Loucy (cell line): Measurements from ENCODE around the gene CDK5.
A peak's percentile ranks its signal among the peaks of the same experiment; 100 is the strongest.

Experiments used
- H2AFZ ChIP-seq: fragments of 200-600 bp; sonication (generic); 2 replicates; pipeline ENCODE4 v1.6.0; 2016; ENCODE audit warnings: antibody characterized with exemption, mild to moderate bottlenecking, low read length, moderate library complexity
- H3F3A ChIP-seq: fragments of 200-600 bp; 2 replicates; pipeline ENCODE4 v1.6.0; 2016; ENCODE audit warnings: antibody characterized with exemption, low read depth, mild to moderate bottlenecking
- H3K27me3 ChIP-seq: fragments of 200-600 bp; sonication (generic); 2 replicates; pipeline ENCODE4 v1.6.1; 2014; ENCODE audit warnings: low read length, mild to moderate bottlenecking; ENCODE audit not compliant: insufficient read depth, poor library complexity, severe bottlenecking
- H3K36me3 ChIP-seq: fragments of 200-600 bp; sonication (generic); 2 replicates; pipeline ENCODE4 v1.6.1; 2016; ENCODE audit warnings: low read length; ENCODE audit not compliant: insufficient read depth
- H3K4me1 ChIP-seq: fragments of 200-600 bp; sonication (generic); 2 replicates; pipeline ENCODE4 v1.5.1; 2014; ENCODE audit warnings: low read length, mild to moderate bottlenecking; ENCODE audit not compliant: insufficient read depth, poor library complexity, severe bottlenecking
- H3K4me2 ChIP-seq: fragments of 200-600 bp; sonication (generic); 2 replicates; pipeline ENCODE4 v1.6.0; 2014; ENCODE audit warnings: antibody characterized with exemption, low read length, low read depth, mild to moderate bottlenecking; ENCODE audit not compliant: poor library complexity, severe bottlenecking
- H3K4me3 ChIP-seq: fragments of 200-600 bp; sonication (generic); 2 replicates; pipeline ENCODE4 v1.5.1; 2014; ENCODE audit warnings: low read length, mild to moderate bottlenecking, mixed read lengths; ENCODE audit not compliant: poor library complexity, severe bottlenecking
- H3K79me2 ChIP-seq: fragments of 200-600 bp; sonication (generic); 2 replicates; pipeline ENCODE4 v1.6.1; 2014; ENCODE audit warnings: low read length; ENCODE audit not compliant: insufficient read depth
- H3K9ac ChIP-seq: fragments of 200-600 bp; sonication (generic); 2 replicates; pipeline ENCODE4 v1.6.0; 2014; ENCODE audit warnings: mild to moderate bottlenecking, low read depth, low read length, moderate library complexity; ENCODE audit not compliant: poor library complexity, severe bottlenecking
- H3K9me2 ChIP-seq: fragments of 200-600 bp; sonication (generic); replicated peaks from 2 replicates; pipeline ENCODE4 v1.6.1; 2016; ENCODE audit warnings: low read depth, low read length, mixed read lengths
- H3K9me3 ChIP-seq: fragments of 200-600 bp; sonication (generic); 2 replicates; pipeline ENCODE4 v1.6.1; 2014; ENCODE audit warnings: mild to moderate bottlenecking, antibody characterized with exemption, low read length, low read depth; ENCODE audit not compliant: insufficient read depth
- H4K20me1 ChIP-seq: fragments of 200-600 bp; sonication (generic); 2 replicates; pipeline ENCODE4 v1.6.0; 2014; ENCODE audit warnings: antibody characterized with exemption, low read length, mild to moderate bottlenecking; ENCODE audit not compliant: insufficient read depth, poor library complexity, severe bottlenecking
- EZH2phosphoT487 ChIP-seq: fragments of 200-600 bp; IDR thresholded peaks from 2 replicates; pipeline ENCODE4 v1.6.1; 2018; ENCODE audit warnings: antibody characterized with exemption, mild to moderate bottlenecking, moderate library complexity, borderline replicate concordance
- TF ChIP-seq, protein P1 (sequence below): fragments of 200-600 bp; sonication (generic); conservative IDR thresholded peaks from 2 replicates; pipeline ENCODE4 v1.5.1; 2014; ENCODE audit warnings: mild to moderate bottlenecking, antibody characterized with exemption, low read length

The CDK5 gene

DNA sequence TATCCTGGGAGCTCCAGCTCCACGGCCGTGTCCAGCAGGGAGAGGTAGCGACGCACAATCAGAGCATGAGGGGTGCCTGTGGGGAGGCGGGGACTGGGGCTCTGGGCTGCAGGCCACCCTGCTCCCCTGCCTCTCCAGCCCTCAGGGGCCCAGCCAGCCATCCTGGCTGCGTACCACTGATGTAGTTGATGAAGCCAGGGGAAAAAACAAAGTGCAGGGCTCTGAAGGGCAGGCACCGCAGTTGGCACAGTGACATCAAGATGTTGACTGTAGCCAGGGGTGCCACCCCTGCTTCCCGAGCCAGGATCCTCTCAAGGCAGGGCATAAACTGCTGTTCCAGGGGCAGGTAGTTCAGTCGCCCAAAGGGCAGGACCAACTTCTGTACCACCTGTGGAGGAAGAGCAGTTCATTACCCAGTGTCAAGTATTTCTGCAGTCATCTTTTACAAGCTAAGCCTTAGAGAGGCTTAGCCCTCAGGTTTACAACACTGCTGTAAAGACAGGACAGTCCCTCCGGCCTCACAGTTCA lies 20.1 kb upstream of the CDK5 start:
- no peak overlapping the region for H2AFZ ChIP-seq
- peaks cover 14% of the 10 kb centered on the region for H4K20me1 ChIP-seq
- no peaks in the 10 kb centered on the region for H3K9me3 ChIP-seq
- TF ChIP-seq EZH2phosphoT487 = no peak
- TF ChIP-seq, protein P1, sequence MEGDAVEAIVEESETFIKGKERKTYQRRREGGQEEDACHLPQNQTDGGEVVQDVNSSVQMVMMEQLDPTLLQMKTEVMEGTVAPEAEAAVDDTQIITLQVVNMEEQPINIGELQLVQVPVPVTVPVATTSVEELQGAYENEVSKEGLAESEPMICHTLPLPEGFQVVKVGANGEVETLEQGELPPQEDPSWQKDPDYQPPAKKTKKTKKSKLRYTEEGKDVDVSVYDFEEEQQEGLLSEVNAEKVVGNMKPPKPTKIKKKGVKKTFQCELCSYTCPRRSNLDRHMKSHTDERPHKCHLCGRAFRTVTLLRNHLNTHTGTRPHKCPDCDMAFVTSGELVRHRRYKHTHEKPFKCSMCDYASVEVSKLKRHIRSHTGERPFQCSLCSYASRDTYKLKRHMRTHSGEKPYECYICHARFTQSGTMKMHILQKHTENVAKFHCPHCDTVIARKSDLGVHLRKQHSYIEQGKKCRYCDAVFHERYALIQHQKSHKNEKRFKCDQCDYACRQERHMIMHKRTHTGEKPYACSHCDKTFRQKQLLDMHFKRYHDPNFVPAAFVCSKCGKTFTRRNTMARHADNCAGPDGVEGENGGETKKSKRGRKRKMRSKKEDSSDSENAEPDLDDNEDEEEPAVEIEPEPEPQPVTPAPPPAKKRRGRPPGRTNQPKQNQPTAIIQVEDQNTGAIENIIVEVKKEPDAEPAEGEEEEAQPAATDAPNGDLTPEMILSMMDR = no peak
- peaks cover 20% of the 10 kb centered on the region for H3K4me1 ChIP-seq
- 0 out of 2 replicates have a peak, but pooled peaks cover 5% of the 10 kb centered on the region for H3F3A ChIP-seq
- H3K36me3 ChIP-seq = peaks cover 31% of the 10 kb centered on the region; the same call in 1 of the 2 replicates
- no peak overlapping the region for H3K9ac ChIP-seq
- H3K9me2 ChIP-seq = no peaks in the 10 kb centered on the region
- H3K4me3 ChIP-seq = no peak overlapping the region
- H3K79me2 ChIP-seq = peaks cover 35% of the 10 kb centered on the region
- H3K4me2 ChIP-seq = no peak overlapping the region
- H3K27me3 ChIP-seq = no peaks in the 10 kb centered on the region

- no peaks in the 10 kb centered on the region for H3K9me3 ChIP-seq
- H3K4me1 ChIP-seq = peaks cover 18% of the 10 kb centered on the region
- H3F3A ChIP-seq = 0 out of 2 replicates have a peak, but pooled peaks cover 5% of the 10 kb centered on the region
These were observed 19.4 kb upstream of the CDK5 start for GRCh38 chr7:151076863-151077704.

DNA sequence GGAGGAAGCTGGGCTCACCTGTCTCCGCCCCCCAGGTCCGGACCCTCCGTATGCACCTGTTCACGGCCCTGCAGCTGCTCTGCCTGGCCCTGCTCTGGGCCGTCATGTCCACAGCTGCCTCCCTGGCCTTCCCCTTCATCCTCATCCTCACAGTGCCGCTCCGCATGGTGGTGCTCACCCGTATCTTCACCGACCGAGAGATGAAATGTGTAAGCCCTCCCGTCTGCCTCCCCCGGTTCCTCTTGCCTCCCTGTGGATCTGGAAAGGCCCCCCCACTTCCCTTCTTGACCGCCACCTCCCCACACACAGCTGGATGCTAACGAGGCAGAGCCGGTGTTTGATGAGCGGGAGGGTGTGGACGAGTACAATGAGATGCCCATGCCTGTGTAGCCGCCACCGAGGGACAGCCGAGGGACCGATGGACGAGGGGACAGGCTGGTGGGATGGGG lies 18.3 kb upstream of the CDK5 start:
- Histone ChIP-seq H3K36me3 (peaks cover 41% of the 10 kb centered on the region; the same call in 1 of the 2 replicates), H3K4me2 (no peak overlapping the region), H3K9me3 (no peaks in the 10 kb centered on the region), H3K9ac (no peak overlapping the region), H3K79me2 (peaks cover 18% of the 10 kb centered on the region), H3K4me3 (no peak overlapping the region), H3F3A (0 out of 2 replicates have a peak, but pooled peaks cover 5% of the 10 kb centered on the region), H3K4me1 (peaks cover 15% of the 10 kb centered on the region), H3K27me3 (no peaks in the 10 kb centered on the region), H4K20me1 (peaks cover 14% of the 10 kb centered on the region), H3K9me2 (no peaks in the 10 kb centered on the region), H2AFZ (no peak overlapping the region)
- TF ChIP-seq EZH2phosphoT487 = no peak
- TF ChIP-seq, protein P1 = no peak

More at GRCh38 chr7:151076863-151077704, 19.4 kb upstream of the CDK5 start:
- H3K79me2 ChIP-seq = peaks cover 28% of the 10 kb centered on the region
- H2AFZ ChIP-seq = no peak overlapping the region
- H3K27me3 ChIP-seq = no peaks in the 10 kb centered on the region
- TF ChIP-seq, protein P1 = peak; percentile 27; the same call in 1 of the 2 replicates
- no peak for TF ChIP-seq EZH2phosphoT487
- no peaks in the 10 kb centered on the region for H3K9me2 ChIP-seq
- H3K36me3 ChIP-seq = peaks cover 31% of the 10 kb centered on the region; the same call in 1 of the 2 replicates
- H3K4me3 ChIP-seq = no peak overlapping the region
- no peak overlapping the region for H3K4me2 ChIP-seq
- H3K9ac ChIP-seq = no peak overlapping the region
- H4K20me1 ChIP-seq = peaks cover 14% of the 10 kb centered on the region
